ENCODE data around the gene SLC7A14.

DNA sequence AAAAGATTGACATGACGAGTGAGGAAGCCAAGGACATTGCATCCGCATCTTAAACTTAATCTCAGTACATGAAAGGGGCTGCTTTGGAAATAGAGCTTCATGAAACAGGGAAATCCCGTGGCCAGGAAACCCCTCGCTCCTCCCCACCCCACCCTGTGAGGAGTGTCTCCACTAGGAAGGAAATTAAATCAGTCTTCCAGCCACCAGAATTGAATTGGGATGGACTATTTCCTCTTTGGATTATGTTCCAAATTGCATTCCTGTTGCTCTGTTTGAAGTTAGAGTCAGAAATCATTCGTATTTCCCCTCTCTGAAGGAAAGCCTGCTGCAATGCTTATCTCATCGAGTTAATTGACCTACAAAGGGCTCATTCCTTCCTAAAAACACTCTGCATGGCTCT lies 131.4 kb downstream of the SLC7A14 start:
- no peak for TF ChIP-seq CTCF (conservative IDR thresholded peaks at IDR 0.05; ENCODE audit: low read length)
- TF ChIP-seq EZH2phosphoT487 (IDR thresholded peaks at IDR 0.05; ENCODE audit: borderline replicate concordance), result no peak
